GM18861 (cell line): ENCODE data around the gene AMZ1.
"Not testable (repeated sequence)": the region's sequence is repeated elsewhere in the genome, so short reads cannot be mapped to it uniquely, and the experiment has no call there.

Experiments
- ATAC-seq: cut with Tn5 transposase; IDR thresholded peaks from one replicate; pipeline ENCODE4 v1.9.1; 2021; ENCODE audit not compliant: unreplicated experiment

Gene AMZ1

GRCh38 chr7:2725178-2726105, 37.4 kb downstream of the AMZ1 start:
- ATAC-seq: no peak

GRCh38 chr7:2726316-2727018, 38.5 kb downstream of the AMZ1 start:
- no peak for ATAC-seq

GRCh38 chr7:2727206-2727605, 39.2 kb downstream of the AMZ1 start:
- ATAC-seq: not testable (repeated sequence)

GRCh38 chr7:2728316-2729030, 40.5 kb downstream of the AMZ1 start:
- ATAC-seq: no peak

GRCh38 chr7:2729031-2729892, 41.3 kb downstream of the AMZ1 start:
- no peak for ATAC-seq

- ATAC-seq: no peak
These were observed 42.1 kb downstream of the AMZ1 start for GRCh38 chr7:2729893-2730716.

- no peak for ATAC-seq
These were observed 43.1 kb downstream of the AMZ1 start for GRCh38 chr7:2730846-2731770.

- ATAC-seq: no peak
These were observed 44.4 kb downstream of the AMZ1 start for GRCh38 chr7:2732388-2732787.

GRCh38 chr7:2732959-2733584, 45.1 kb downstream of the AMZ1 start:
- ATAC-seq: no peak

GRCh38 chr7:2734084-2734686, 46.2 kb downstream of the AMZ1 start:
- ATAC-seq: no peak

GRCh38 chr7:2734751-2735571, 47.0 kb downstream of the AMZ1 start:
- ATAC-seq: no peak

- ATAC-seq: no peak
These were observed 47.7 kb downstream of the AMZ1 start for GRCh38 chr7:2735744-2736143.

GRCh38 chr7:2736411-2736914, 48.5 kb downstream of the AMZ1 start:
- ATAC-seq: no peak

- not testable (repeated sequence) for ATAC-seq
These were observed 49.2 kb downstream of the AMZ1 start for GRCh38 chr7:2737005-2737743.

GRCh38 chr7:2737771-2738540, 50.0 kb downstream of the AMZ1 start:
- ATAC-seq: no peak
